OCI-LY7 (cell line): ENCODE results near the gene CRBN.

Experiments used
- CTCF ChIP-seq: fragments of 200-600 bp; sonication (generic); conservative IDR thresholded peaks from 2 replicates; pipeline ENCODE4 v1.5.1; 2014; ENCODE audit warnings: mild to moderate bottlenecking, antibody characterized with exemption, low read length, moderate library complexity, mixed read lengths
- EZH2phosphoT487 ChIP-seq: fragments of 200-600 bp; sonication (generic); IDR thresholded peaks from 2 replicates; pipeline ENCODE4 v1.6.1; 2018; ENCODE audit warnings: low read depth, borderline replicate concordance, mild to moderate bottlenecking, mixed run types, antibody characterized with exemption, low read length, moderate library complexity, mixed read lengths

GRCh38 chr3:3101660-3102458 lies 77.6 kb downstream of the CRBN start:
- no peak for TF ChIP-seq CTCF
- TF ChIP-seq EZH2phosphoT487, result no peak
